HG02938 (cell line): ENCODE data around the gene CLEC6A.
"Not testable (repeated sequence)": the region's sequence is repeated elsewhere in the genome, so short reads cannot be mapped to it uniquely, and the experiment has no call there.

ENCODE experiments used
- ATAC-seq: cut with Tn5 transposase; IDR thresholded peaks from one replicate; pipeline ENCODE4 v1.9.1; 2021; ENCODE audit warnings: mild to moderate bottlenecking, moderate library complexity; ENCODE audit not compliant: unreplicated experiment

The CLEC6A gene

DNA sequence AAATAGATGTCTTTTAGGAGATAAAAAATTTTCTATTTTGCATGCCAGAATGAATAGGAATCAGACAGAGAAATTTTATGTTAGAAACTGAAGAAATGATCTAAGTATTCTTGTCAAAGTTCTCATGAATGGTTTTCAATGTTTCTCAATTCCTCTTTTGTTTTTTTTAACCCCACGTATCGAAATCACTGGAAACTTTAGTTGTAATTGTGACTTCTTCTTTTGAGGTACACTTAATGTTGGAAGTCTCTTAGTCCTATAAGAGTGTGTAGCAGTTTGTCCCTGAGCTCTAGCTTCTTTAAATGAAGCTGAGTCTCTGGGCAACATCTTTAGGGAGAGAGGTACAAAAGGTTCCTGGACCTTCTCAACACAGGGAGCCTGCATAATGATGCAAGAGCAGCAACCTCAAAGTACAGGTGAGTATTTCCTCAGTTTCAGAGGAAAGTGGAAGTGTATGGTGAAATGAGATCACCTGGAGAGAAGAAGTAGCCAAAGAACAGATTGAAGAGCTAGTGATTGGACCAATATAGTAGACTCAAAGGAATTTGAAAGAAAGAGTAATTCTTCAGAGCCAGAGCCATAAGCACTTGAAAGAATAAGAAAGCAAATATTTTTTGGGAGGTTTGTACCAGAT, at the start of gene CLEC6A:
Gene CLEC6A (plus strand): TSS at position 236 of the 634 bp plus-strand sequence. CDS start 150 bp downstream, at position 386.
- no peak for ATAC-seq

DNA sequence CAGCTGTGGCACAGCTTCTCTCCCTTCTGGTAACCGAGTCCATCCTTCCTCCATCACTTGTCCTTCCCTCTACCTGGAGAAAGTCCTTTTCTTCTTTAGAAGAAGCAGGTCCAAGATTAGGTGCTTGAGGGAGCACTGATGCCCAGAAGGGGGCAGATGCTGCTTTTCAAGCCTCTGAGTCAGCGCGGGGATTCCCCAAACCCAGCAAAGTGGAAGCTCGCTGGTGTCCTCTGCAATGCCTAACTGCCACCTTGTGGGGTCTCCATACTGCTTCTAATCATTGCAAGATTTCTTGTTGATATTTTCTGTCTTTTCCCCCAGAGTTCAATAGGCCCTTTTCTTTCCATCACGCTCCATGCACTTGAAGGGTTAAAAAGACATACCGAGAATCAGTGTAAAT, 36.2 kb upstream of the CLEC6A start:
- ATAC-seq = not testable (repeated sequence)

DNA sequence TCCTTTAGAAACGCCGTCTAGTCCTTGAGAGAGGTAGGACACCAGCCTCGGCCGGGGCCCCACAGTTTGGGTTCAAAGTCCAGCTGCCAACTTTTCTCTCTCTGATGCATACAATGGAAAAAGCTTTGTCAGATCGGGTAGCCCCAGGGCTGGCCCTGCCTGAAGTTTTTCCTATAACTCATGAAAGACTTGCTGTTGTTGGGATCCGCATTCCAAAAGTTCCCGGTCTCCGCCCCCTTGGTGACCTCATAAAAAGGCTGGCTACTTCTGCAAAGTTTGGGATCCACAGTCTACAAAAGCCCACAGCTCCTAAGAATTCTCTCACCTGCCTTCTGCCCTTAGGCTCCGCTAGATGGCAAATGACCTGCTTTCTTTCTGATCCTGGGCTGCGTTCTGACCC, 35.3 kb upstream of the CLEC6A start:
- ATAC-seq = no peak

DNA sequence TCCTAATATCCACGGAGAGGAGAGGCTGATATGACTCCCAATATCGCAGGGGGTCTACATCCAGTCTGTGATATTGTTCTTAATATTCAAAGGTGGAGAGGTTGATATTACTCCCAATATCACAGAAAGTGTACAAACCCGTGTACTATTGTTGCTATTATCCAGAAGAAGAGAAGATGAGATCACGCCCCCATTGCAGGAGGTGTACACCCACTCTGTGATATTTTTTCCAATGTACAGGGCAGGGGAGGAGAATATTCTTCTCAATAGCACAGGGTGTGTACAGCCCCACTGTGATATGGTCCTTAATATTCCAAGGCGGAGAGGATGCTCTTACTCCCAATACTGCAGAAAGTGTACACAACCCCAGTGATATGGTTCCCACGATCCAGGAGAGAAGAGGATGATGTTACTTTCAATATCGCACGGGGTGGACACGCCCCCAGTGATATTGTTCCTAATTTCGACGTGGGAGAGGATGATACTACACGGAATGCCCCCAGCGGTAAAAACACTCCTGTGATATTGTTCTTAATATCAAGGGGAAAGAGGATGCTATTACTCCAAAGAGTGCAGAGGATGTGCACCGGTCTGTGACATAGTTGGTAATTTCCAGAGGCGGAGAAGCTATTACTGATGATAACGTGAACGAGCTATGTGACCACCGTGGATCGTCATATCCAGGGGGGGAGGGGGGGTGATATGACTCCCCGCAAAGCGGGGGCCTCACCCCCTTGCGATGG, 11.1 kb upstream of the CLEC6A start:
- ATAC-seq = not testable (repeated sequence)

DNA sequence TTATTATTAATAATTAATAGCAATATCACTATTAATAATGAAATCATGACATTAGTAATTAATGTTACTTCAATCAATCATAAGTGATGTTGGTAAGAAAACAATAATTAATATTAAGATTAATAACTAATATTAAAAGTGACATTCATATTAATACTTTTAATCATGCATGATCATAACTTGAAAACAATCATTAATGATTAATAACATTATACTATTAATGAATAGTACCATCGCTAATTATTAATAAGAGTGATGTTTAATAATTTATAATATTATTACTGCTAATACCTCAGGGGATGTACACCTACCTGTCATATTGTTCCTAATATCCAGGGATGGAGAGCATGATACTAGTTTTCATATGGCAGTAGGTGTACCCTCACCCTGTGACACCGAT, 10.0 kb upstream of the CLEC6A start:
- ATAC-seq = no peak

DNA sequence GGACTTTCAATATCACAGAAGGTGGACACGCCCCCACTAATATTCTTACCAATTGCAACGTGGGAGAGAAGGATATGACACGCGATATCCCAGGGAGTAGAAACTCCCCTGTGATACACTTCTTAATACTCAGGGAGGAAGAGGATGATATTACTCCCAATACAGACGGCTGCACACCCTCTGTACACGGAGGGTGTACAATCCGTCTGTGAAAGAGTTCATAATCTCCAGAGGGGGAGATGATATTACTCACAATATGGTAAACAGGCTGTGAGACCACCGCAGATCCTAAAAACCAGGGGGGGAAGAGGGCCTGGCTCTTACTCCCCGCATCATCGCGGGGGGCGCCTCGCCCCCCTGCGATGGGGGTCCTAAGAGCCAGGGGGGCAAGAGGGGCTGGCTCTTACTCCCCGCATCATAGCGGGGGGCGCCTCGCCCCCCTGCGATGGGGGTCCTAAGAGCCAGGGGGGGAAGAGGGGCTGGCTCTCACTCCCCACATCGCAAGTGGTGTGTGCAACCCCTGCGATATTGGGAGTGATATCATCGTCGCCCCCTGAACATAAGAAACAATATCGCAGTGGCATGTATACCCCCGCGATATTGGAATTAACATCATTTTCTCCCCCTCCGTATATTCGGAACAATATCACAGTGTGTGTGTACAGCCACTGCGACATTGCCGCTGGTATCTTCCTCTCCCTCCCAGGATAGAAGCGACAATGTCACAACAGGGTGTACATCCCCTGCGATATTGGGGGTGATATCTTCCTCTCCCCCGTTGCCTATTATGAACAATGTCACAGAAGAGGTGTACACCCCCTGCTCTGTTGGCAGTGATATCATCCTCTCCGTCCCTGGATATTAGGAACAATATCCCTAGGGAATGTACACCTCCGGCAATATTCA, 8.9 kb upstream of the CLEC6A start:
- ATAC-seq = no peak

DNA sequence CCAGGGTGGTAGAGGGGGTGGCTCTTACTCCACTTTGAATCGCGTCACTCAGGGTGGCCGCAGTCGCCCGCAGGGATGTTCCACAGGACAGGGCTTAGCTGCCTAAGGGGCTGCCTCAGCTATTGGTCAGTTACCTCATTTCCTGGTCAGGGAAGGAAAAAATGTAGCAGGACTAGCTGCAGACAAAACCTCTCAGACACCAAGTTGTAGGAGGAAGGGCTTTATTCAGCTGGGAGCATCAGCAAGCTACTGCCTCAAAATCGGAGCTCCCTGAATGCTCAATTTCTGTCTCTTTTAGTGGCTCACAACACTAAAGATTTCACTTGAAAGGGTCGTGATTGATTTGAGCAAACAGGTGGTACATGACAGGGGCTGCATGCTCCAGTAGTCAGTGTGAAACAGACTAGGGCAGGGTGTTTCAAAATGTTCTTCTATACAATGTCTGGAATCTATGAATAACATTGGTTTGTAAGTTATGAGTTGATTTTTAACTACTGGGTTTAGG, 6.4 kb upstream of the CLEC6A start:
- no peak for ATAC-seq

DNA sequence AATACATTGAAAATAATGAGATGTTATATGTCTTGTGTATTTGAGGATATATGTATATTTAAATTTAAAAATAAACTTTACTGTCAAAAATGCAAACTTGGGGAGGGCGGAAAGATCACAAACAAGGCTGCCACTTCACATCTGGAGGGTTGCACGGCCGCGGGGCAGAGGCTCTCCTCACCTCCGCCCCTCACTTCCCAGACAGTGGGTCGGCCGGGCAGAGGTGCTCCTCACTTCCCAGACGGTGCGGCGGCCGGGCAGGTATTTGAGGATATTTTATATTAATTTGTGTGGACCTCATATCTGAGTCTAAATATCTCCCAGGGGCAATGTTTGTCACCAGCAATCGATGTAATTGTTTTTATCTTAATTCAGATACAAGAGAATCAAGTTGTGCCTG, 3.7 kb upstream of the CLEC6A start:
- no peak for ATAC-seq

DNA sequence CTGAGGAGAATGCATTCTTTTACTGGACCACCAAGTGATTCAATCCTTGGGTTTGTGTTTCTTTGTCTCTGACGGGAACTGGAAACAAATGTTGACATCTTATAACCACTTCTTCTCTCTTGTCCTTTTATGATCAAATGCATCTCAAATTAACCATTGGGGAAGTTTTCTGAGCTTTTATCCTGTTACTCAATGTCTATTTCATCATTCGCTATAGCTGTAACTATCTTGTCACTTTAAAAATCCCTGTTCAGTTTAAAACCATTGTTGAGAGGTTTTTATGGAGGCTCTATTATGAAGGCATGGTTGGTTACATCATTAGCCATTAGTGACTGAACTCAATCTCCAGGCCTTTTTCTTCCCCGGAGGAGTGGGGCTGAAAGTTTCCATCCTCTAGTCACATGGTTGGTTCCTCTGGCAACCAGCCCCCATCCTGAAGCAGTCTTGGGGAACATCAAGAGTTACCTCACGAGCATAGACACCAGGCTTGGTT, 2.7 kb upstream of the CLEC6A start:
- no peak for ATAC-seq

DNA sequence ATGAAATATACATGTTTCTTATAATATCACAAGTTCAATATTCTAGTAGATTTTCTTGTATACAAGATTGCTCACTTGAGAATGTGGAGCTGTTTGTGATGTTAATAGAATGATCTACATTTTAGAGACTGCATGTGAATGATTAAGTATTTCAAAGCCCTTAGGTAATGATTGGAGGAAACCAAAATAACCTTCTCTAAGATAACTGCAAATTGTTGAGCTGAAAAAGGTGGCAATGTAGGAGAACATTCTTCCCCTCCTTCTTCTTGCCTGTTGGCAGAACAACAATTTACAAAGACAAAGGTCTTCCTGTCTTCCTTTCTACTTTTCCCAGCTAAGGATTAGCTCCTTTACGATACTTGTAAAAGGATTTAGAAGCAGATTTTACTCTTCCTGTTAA, 2.0 kb upstream of the CLEC6A start:
- ATAC-seq = no peak

DNA sequence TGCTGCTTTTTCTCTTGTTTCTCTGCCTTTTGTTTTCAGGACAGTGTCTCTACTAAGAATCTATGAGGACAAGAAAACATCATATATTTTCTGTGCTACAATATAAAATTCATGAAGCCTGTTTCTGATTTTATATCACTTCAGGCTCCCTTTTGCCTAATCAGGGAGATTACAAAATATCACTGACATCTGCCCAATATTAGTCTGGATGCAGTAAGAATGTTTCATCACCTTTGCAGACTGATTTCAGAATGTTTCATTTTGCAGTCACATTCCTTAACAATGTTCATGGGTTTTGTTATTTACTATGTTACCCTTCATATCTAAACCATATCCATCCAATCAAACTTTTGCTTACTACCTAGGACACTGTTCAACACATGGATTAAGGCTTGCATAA, 491 bp upstream of the CLEC6A start:
- no peak for ATAC-seq

DNA sequence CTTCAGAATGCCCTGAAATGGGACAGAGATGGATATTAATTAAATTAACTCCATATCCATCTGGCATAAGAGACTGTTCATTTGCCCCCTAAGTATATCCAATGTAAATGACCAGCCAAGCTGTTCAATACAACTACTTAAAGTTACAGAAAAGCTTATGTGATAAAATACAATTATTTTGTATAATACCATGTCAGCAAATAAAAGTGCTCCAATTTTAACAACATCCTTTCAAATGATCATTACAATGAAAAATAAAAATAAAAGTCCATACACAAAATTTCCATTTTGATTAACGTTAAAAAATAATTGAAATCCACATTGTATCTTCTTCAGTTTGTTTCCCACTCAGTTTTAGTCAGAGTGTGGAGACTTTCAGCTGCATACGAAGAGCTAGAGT, 5.7 kb downstream of the CLEC6A start:
- ATAC-seq = no peak

DNA sequence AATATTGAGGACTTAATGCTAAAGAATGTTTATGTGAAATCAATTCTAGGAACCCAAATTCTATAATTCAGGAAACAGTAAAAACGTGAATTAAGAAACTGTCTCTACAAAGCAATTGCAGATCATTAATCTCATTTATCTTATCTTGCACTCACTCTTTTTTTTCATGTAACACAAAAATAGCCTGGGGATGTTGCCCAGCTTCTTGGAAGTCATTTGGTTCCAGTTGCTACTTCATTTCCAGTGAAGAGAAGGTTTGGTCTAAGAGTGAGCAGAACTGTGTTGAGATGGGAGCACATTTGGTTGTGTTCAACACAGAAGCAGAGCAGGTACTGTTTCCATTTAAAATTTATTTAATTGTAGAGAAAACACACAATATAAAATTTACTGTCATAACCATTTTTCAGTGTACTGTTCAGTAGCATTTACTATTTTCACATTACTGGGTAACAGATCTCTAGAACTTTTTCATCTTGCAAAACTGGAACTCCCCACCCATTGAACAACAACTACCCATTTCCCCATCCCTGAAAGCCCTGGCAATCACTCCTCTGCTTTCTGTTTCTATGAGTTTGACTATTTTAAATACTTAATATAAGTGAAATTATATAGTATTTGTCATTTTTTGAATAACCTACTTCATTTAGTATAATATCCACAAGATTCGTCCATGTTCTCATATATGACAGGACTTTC, 9.7 kb downstream of the CLEC6A start:
- no peak for ATAC-seq

DNA sequence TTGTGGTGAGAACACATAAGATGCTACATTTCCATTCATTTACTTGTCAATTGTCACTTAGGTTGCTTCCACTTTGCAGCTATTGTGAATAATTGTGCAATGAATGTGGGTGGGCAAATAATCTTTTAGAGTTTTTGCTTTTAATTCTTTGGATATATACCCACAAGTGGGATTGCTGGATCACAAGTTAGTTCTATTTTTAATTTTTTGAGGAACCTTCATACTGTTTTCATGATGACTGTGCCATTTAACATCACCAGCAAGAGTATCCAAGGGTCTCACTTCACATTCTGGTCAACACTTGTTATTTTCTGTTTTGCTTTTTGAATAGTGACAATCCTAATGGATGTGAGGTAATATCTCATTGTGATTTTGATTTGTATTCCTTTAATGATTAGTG, 10.5 kb downstream of the CLEC6A start:
- ATAC-seq = no peak

DNA sequence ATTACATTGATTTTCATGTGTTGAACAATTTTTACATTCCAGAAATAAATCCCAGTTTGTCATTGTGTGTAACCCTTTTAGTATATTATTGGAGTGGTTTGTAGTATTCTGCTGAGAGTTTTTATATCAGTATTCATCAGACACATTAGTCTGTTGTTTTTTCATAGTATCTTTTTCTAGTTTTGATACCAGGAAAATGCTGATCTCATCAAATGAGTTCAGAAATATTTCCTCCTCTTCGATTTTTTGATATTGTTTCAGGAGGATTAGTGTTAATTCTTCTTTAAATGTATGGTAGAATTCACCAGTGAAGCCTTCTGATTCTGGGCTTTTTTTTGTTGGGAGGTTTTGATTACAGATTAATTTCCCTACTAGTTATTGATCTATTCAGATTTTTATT, 15.3 kb downstream of the CLEC6A start:
- no peak for ATAC-seq

DNA sequence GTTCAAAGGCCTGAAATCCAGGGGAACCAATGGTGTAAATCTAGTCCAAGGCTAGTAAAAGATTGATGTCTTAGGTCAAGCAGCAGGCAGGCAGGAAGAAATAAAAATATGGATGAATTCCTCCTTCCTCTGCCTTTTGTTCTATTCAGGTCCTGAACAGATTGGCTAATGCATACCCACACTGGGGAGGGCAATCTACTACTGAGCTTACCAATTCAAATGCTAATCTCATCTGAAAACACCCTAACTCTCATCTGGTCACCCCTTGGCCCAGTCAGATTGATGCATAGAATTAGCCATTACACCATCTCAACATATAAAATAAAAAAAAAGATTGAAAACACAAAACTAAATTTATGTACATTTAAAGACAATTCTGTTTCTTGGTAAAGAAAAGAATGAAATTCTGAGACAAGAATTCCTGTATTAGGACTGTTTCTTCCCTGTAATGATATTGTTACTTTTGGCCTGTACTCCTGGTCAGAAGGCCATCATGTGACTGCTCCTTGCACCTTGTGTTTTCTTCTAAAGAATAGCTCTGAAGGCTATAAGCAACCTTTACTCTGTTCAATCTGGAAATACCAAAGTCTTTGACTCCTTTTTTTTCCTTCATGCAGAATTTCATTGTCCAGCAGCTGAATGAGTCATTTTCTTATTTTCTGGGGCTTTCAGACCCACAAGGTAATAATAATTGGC, 19.9 kb downstream of the CLEC6A start:
- ATAC-seq = no peak

DNA sequence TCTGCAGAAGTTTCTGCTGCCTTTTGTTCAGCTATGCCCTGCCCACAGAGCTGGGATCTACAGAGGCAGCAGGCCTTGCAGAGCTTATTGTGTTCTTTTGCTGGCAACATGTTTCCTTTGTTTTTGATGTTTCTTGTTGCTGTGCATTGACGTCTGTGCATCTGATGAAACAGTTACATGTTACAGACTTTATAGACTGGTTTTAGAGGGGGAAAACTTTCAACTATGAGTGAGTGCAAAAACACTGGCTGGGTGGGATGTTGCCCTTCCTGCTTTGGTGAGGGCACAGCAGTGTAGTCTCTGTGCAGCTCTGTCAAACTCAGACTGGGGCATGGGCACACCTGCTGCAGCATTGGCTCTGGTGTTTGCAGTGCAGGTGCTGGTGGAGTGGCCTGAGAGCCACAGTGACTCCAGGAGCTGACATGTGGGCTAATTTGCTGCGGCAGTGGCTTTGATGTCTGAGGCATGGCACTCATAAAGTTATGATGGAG, 26.9 kb downstream of the CLEC6A start:
- no peak for ATAC-seq

DNA sequence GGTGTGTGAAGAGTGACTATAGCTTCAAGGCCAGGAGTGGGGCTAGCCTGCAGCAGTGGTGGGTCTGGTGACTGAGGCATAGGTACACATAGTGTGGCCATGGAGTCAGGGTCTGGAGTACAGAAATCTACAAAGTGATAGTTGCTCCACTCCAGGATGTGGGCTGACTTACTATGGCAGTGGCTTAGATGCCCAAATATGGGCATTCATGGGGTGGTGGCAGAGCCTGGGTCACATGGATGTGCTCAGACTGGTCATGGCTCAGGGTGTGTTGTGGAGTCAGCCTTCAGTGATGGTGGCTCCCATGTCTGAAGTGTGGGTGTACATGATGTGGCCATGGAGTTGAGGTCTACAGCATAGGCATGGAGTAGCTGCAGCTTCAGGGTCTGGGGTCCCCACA, 27.3 kb downstream of the CLEC6A start:
- ATAC-seq = no peak

DNA sequence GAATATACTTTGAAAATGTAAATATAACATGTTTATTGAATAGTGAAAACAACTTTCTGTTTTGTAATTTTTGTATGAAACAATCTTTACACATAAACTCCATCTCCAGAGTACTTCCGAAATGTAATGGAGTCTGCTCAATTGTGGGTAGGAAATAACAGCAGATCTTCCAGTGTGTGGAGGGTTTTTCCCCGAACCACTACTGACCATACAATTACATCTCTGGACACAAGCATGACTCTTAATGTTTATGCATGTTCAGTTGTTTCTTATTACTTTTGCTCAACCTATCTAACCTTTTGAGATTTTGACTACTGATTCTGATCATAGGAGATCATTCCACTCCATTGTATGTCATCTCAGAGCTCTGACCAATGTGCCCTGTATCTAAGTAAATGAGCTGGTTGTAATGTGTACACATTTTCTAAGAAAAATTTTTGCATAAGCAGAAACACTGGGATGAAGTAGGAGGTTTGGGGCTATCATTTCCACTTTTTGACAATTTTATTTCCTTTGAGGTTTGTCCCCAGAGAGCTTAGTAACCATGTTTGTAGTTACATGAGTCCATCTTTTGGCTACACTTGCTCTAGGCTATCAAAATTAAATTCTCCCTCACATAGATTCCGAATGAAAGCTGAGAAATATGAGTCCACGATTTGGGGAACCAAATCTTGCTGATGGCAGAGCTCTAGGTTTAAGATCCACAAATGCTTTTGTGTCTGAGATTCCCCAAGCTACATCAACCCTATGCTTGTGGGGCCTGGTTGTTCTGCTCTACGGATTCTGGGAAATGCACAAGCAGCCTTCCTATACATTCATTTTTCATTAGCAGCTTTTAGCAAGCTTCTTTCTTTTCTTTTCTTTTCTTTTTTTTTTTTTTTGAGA, 36.1 kb downstream of the CLEC6A start:
- ATAC-seq = no peak
